CD4-positive, alpha-beta memory T cell (primary cell): ENCODE results near the gene INF2. TPM values are rescaled to one million over a fixed set of nuclear protein-coding genes. Genes with fewer than 3 reads are reported as not detected.
A peak's percentile ranks its signal among the peaks of the same experiment; 100 is the strongest.

Experiments used
- CTCF ChIA-PET: fragments of 350-600 bp; sonication (Branson Sonifier 250); formaldehyde crosslinking; loops from one replicate; lab custom pipeline; 2021; ENCODE audit warnings: inconsistent platforms; ENCODE audit not compliant: partially characterized antibody; lab: Charles Lee
- POLR2A ChIA-PET: fragments of 350-600 bp; sonication (Branson Sonifier 250); formaldehyde crosslinking; loops from one replicate; lab custom pipeline; 2021; ENCODE audit not compliant: partially characterized antibody; lab: Charles Lee
- DNase-seq, 5 donors: peaks; one replicate each; pipeline versions ENCODE4 v3.0.0 to v3.0.0-alpha.2; 2020 to 2022; ENCODE audit warnings: mixed read lengths in 1 of 5
- H3K27ac ChIP-seq: one replicate; pipeline ENCODE4 v1.7.0; 2013; ENCODE audit warnings: low read depth, low read length
- H3K27me3 ChIP-seq: 2 replicates; pipeline ENCODE4 v1.7.0; 2013; ENCODE audit warnings: mild to moderate bottlenecking, low read length, moderate library complexity; ENCODE audit not compliant: insufficient read depth
- H3K36me3 ChIP-seq: 2 replicates; pipeline ENCODE4 v1.7.0; 2013; ENCODE audit warnings: mild to moderate bottlenecking, low read length, moderate library complexity; ENCODE audit not compliant: insufficient read depth
- H3K4me1 ChIP-seq: 2 replicates; pipeline ENCODE4 v1.7.0; 2013; ENCODE audit warnings: mild to moderate bottlenecking, low read length, moderate library complexity; ENCODE audit not compliant: insufficient read depth
- H3K4me3 ChIP-seq, 2 donors: one replicate each; pipeline ENCODE4 v1.7.0; 2013; ENCODE audit warnings: low read length in 2 of 2, mild to moderate bottlenecking in 1 of 2
- H3K9me3 ChIP-seq, 2 donors: one replicate each; pipeline ENCODE4 v1.7.0; 2013; ENCODE audit warnings: low read length in 2 of 2, control low read depth in 1 of 2; ENCODE audit not compliant: control insufficient read depth in 1 of 2
- H3K27ac Mint-ChIP-seq, 7 donors: one replicate each; pipeline ENCODE4 v1.8.0; 2020 to 2021; ENCODE audit warnings: mixed read lengths in 7 of 7, mild to moderate bottlenecking in 6 of 7, inconsistent platforms in 3 of 7, moderate library complexity in 3 of 7
- H3K27me3 Mint-ChIP-seq, 2 donors: one replicate each; pipeline ENCODE4 v1.8.0; 2020 to 2021; ENCODE audit warnings: mixed read lengths in 2 of 2
- H3K36me3 Mint-ChIP-seq, 2 donors: one replicate each; pipeline ENCODE4 v1.8.0; 2020 to 2021; ENCODE audit warnings: mixed read lengths in 2 of 2, inconsistent platforms in 1 of 2, mild to moderate bottlenecking in 1 of 2
- H3K4me1 Mint-ChIP-seq, 4 donors: one replicate each; pipeline ENCODE4 v1.8.0; 2020 to 2021; ENCODE audit warnings: mixed read lengths in 4 of 4, mild to moderate bottlenecking in 1 of 4
- H3K4me3 Mint-ChIP-seq, 8 donors: one replicate each; pipeline ENCODE4 v1.8.0; 2020 to 2021; ENCODE audit warnings: mixed read lengths in 8 of 8, mild to moderate bottlenecking in 7 of 8, moderate library complexity in 6 of 8, inconsistent platforms in 3 of 8
- H3K9me3 Mint-ChIP-seq, 8 donors: one replicate each; pipeline ENCODE4 v1.8.0; 2020 to 2021; ENCODE audit warnings: mixed read lengths in 8 of 8, mild to moderate bottlenecking in 5 of 8, inconsistent platforms in 3 of 8, moderate library complexity in 1 of 8
- intact Hi-C: fragments of 100-400 bp; cut with micrococcal nuclease; formaldehyde crosslinking; loops from one replicate; pipeline ENCODE4 v1.15.1; 2023
- polyA plus RNA-seq, 2 donors: library from polyadenylated mRNA; unstranded; fragments of 300-500 nt; fragmentation: Illumina TruSeq; gene quantifications; one replicate each; pipeline ENCODE4 v1.2.3, GENCODE V29; 2021
- total RNA-seq, 2 experiments: library from RNA; stranded (reverse); gene quantifications; one replicate each; pipeline ENCODE4 v1.2.3, GENCODE V29; 2021

INF2 gene
- total and polyA plus RNA-seq, 4 experiments from 2014 or later, result 4.0 to 96.8 (median 52.4) TPM

DNA sequence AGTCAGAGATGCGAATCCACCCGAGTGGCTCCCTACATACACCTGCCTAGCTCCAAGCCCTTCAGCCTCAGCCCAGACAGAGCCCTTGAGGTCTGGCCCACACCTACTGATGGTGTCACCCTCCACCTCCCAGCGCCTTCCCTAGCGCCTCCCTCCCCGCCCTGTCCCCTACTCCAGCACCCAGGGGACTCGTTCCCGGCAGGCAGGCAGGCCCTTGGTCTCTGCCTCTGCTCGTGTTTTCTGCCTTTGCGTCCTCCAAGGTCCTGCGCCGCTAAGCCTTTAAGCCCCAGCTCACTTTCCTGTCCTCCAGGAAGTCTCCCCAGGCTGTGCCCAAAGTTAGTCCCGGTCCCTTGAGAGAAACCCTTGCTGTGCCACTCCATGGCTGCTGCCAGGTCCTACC, 12.7 kb downstream of the INF2 start:
- POLR2A ChIA-PET, result no interaction called here
- Histone ChIP-seq H3K4me3 (no peak overlapping the region), H3K27me3 (no peaks in the 10 kb centered on the region), H3K27ac (no peak overlapping the region), H3K36me3 (no peaks in the 10 kb centered on the region), H3K4me1 (no peaks in the 10 kb centered on the region), H3K9me3 (no peaks in the 10 kb centered on the region)
- no peaks in the 10 kb centered on the region for H3K27me3 Mint-ChIP-seq
- no peaks in the 10 kb centered on the region for H3K9me3 Mint-ChIP-seq
- H3K36me3 Mint-ChIP-seq, result peaks cover 0 to 23% of the 10 kb centered on the region in 2 donors
- peaks cover 0 to 4% (median 0%) of the 10 kb centered on the region in 4 donors for H3K4me1 Mint-ChIP-seq
- no peak for DNase-seq
- CTCF ChIA-PET, result interaction anchor here (5.9 kb wide), 1 partner anchor 36 kb away, joined by 36 read pairs; no protein-coding TSS in a partner anchor
- peak overlapping the region in 1 of 7 donors; percentile 43 for H3K27ac Mint-ChIP-seq
- intact Hi-C loops, result no loop called here
- no peak overlapping the region for H3K4me3 Mint-ChIP-seq

DNA sequence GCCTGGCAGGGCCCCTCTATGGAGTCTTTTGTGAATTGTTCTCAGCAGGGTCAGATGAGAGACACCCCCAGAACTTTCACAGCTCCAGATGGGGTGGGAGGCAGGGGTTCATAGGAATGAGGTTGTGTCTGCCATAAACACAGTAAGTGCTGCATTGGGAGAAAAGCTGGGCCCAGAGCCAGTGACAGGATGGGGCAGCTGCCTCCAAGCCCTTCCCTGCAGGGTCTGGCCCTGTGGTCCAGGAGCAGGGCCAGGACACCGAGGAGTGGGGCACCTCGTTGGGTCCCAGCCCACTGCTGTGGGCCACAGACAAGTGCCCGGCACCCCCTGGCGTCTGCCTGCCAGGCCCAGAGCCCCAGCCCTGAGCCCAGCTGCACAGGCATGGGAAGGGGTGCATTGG, 13.3 kb downstream of the INF2 start:
- Histone ChIP-seq H3K9me3 (no peaks in the 10 kb centered on the region), H3K27me3 (no peaks in the 10 kb centered on the region), H3K27ac (no peak overlapping the region), H3K4me3 (no peak overlapping the region), H3K36me3 (no peaks in the 10 kb centered on the region), H3K4me1 (no peaks in the 10 kb centered on the region)
- ChIA-PET POLR2A (no interaction called here), CTCF (interaction anchor here (5.9 kb wide), 1 partner anchor 37 kb away, joined by 36 read pairs; no protein-coding TSS in a partner anchor)
- intact Hi-C loops, result no loop called here
- no peak for DNase-seq
- no peak overlapping the region for H3K27ac Mint-ChIP-seq
- H3K4me1 Mint-ChIP-seq, result peaks cover 0 to 4% (median 0%) of the 10 kb centered on the region in 4 donors
- H3K36me3 Mint-ChIP-seq, result peaks cover 0 to 23% of the 10 kb centered on the region in 2 donors
- H3K27me3 Mint-ChIP-seq, result no peaks in the 10 kb centered on the region
- H3K9me3 Mint-ChIP-seq, result no peaks in the 10 kb centered on the region
- no peak overlapping the region for H3K4me3 Mint-ChIP-seq

DNA sequence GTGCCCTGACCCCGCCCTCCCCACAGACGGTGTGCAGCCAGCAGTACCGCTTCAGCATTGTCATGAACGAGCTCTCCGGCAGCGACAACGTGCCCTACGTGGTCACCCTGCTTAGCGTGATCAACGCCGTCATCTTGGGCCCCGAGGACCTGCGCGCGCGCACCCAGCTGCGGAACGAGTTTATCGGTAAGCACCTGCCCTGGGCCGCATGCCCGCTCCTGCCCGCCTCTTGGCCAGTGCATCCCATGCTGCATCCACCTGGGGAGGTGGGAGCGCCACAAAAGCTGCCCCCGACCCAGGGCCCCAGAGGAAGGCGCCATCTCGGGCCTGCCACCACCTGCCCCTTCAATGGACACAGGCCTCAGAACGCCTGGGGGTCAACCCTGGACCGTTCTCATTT, 13.9 kb downstream of the INF2 start:
- Histone ChIP-seq H3K27me3 (no peaks in the 10 kb centered on the region), H3K27ac (no peak overlapping the region), H3K4me3 (no peak overlapping the region), H3K4me1 (peaks cover 2% of the 10 kb centered on the region), H3K36me3 (no peaks in the 10 kb centered on the region), H3K9me3 (no peaks in the 10 kb centered on the region)
- no peak overlapping the region for H3K4me3 Mint-ChIP-seq
- peaks cover 0 to 22% of the 10 kb centered on the region in 2 donors for H3K36me3 Mint-ChIP-seq
- CTCF ChIA-PET, result interaction anchor here (5.9 kb wide), 1 partner anchor 37 kb away, joined by 36 read pairs; no protein-coding TSS in a partner anchor
- H3K9me3 Mint-ChIP-seq, result no peaks in the 10 kb centered on the region
- H3K27me3 Mint-ChIP-seq, result no peaks in the 10 kb centered on the region
- no peak overlapping the region for H3K27ac Mint-ChIP-seq
- H3K4me1 Mint-ChIP-seq, result peaks cover 0 to 1% (median 0%) of the 10 kb centered on the region in 4 donors
- POLR2A ChIA-PET, result no interaction called here
- intact Hi-C loops, result no loop called here
- no peak for DNase-seq

DNA sequence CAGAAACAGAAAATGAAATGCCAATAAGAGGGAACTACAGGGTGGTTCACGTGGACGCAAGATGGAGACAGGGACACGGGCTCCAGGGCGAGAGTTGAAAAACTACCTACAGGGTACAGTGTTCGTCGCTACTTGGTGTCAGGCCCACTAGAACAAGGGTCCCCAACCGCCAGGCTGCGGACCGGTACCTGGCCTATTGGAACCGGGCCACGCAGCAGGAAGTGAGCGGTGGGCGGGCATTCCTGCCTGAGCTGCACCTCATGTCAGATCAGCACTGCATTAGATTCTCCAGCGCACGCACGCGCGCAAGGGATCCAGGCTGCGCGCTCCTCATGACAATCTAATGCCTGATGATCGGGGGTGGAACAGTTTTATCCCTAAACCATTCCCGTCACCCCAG, 14.8 kb downstream of the INF2 start:
- no peak overlapping the region for H3K27ac ChIP-seq
- no peak overlapping the region for H3K4me3 ChIP-seq
- Mint-ChIP-seq H3K9me3 (no peaks in the 10 kb centered on the region), H3K4me1 (peaks cover 1 to 5% (median 3%) of the 10 kb centered on the region in 4 donors), H3K36me3 (peaks cover 0 to 22% of the 10 kb centered on the region in 2 donors), H3K4me3 (no peak overlapping the region), H3K27ac (no peak overlapping the region), H3K27me3 (no peaks in the 10 kb centered on the region)
- H3K27me3 ChIP-seq, result no peaks in the 10 kb centered on the region
- H3K4me1 ChIP-seq, result peaks cover 5% of the 10 kb centered on the region
- DNase-seq, result no peak
- H3K9me3 ChIP-seq, result no peaks in the 10 kb centered on the region
- H3K36me3 ChIP-seq, result no peaks in the 10 kb centered on the region
- CTCF ChIA-PET, result interaction anchor here (5.9 kb wide), 1 partner anchor 38 kb away, joined by 36 read pairs; no protein-coding TSS in a partner anchor
- intact Hi-C loops, result no loop called here
- POLR2A ChIA-PET, result no interaction called here

- no peaks in the 10 kb centered on the region for H3K9me3 Mint-ChIP-seq
- intact Hi-C loops, result no loop called here
- peak overlapping the region in 1 of 7 donors; percentile 41 for H3K27ac Mint-ChIP-seq
- H3K9me3 ChIP-seq, result no peaks in the 10 kb centered on the region
- H3K36me3 Mint-ChIP-seq, result peaks cover 0 to 24% of the 10 kb centered on the region in 2 donors
- no peak overlapping the region for H3K4me3 Mint-ChIP-seq
- DNase-seq, result no peak
- ChIA-PET POLR2A (interaction anchor here (1.6 to 2.5 kb wide), 3 partner anchors 9 to 40 kb away, joined by 4 to 9 read pairs (median 5); no protein-coding TSS in a partner anchor), CTCF (interaction anchor here (1.0 to 5.9 kb wide), 3 partner anchors 11 to 40 kb away, joined by 3 to 36 read pairs (median 5); no protein-coding TSS in a partner anchor)
- peaks cover 5% of the 10 kb centered on the region for H3K4me1 ChIP-seq
- no peak overlapping the region for H3K4me3 ChIP-seq
- H3K27me3 ChIP-seq, result no peaks in the 10 kb centered on the region
- no peak overlapping the region for H3K27ac ChIP-seq
- H3K4me1 Mint-ChIP-seq, result peaks cover 1 to 5% (median 3%) of the 10 kb centered on the region in 4 donors
- no peaks in the 10 kb centered on the region for H3K36me3 ChIP-seq
- no peaks in the 10 kb centered on the region for H3K27me3 Mint-ChIP-seq
Observed at GRCh38 chr14:104705340-104706047, 16.1 kb downstream of the INF2 start.

- H3K27ac ChIP-seq, result no peak overlapping the region
- Mint-ChIP-seq H3K9me3 (no peaks in the 10 kb centered on the region), H3K4me3 (no peak overlapping the region), H3K27ac (no peak overlapping the region), H3K27me3 (no peaks in the 10 kb centered on the region), H3K36me3 (peaks cover 0 to 23% of the 10 kb centered on the region in 2 donors), H3K4me1 (peaks cover 1 to 5% (median 3%) of the 10 kb centered on the region in 4 donors)
- no peaks in the 10 kb centered on the region for H3K9me3 ChIP-seq
- no peak for DNase-seq
- intact Hi-C loops, result no loop called here
- H3K4me1 ChIP-seq, result peaks cover 5% of the 10 kb centered on the region
- H3K36me3 ChIP-seq, result peaks cover 15% of the 10 kb centered on the region
- ChIA-PET POLR2A (interaction anchor here (1.0 to 2.5 kb wide), 6 partner anchors 10 to 41 kb away, joined by 3 to 9 read pairs (median 4); partner anchors contain the start of gene ADSS1), CTCF (interaction anchor here (1.4 to 5.9 kb wide), 3 partner anchors 30 to 45 kb away, joined by 3 to 36 read pairs (median 5); no protein-coding TSS in a partner anchor)
- H3K4me3 ChIP-seq, result no peak overlapping the region
- H3K27me3 ChIP-seq, result no peaks in the 10 kb centered on the region
Observed at GRCh38 chr14:104706733-104707607, 17.6 kb downstream of the INF2 start.
